SK-N-SH (cell line): ENCODE results near the gene AACS. TPM values are rescaled to one million over a fixed set of nuclear protein-coding genes. Genes with fewer than 3 reads are reported as not detected.

Experiments
- CTCF ChIA-PET: fragments of 300-600, 350-600 bp; formaldehyde crosslinking; extraction: SDS; loops from one replicate; lab custom pipeline; 2021; lab: Yijun Ruan, JAX
- POLR2A ChIA-PET: fragments of 350-600 bp; sonication (Branson Sonifier 250); formaldehyde crosslinking; extraction: SDS; loops from one replicate; lab custom pipeline; 2020; ENCODE audit warnings: antibody characterized with exemption, inconsistent platforms; lab: Yijun Ruan, JAX
- DNase-seq: peaks from one replicate; pipeline ENCODE4 v3.0.0; 2012
- H2AFZ ChIP-seq: fragments of 200-600 bp; sonication (generic); 2 replicates; pipeline ENCODE4 v1.8.1; 2016; ENCODE audit warnings: antibody characterized with exemption, mild to moderate bottlenecking, low read depth
- H3F3A ChIP-seq: fragments of 200-600 bp; sonication (generic); replicated peaks from 2 replicates; pipeline ENCODE3; 2016; ENCODE audit warnings: antibody characterized with exemption, mild to moderate bottlenecking; ENCODE audit not compliant: insufficient read depth
- H3K27ac ChIP-seq, 2 experiments: fragments of 200-500 bp in 1 of 2; fragments of 200-600 bp in 1 of 2; sonication (Bioruptor generic) in 1 of 2; sonication (generic), shearing (Covaris generic) in 1 of 2; 2 replicates each; pipeline versions ENCODE4 v1.5.1 to v1.6.1; 2014 to 2016; ENCODE audit warnings: low read depth in 2 of 2, inconsistent platforms in 1 of 2, low read length in 1 of 2, mild to moderate bottlenecking in 1 of 2, mixed read lengths in 1 of 2
- H3K27me3 ChIP-seq: fragments of 200-600 bp; sonication (generic), shearing (Covaris generic); 2 replicates; pipeline ENCODE4 v1.6.1; 2016; ENCODE audit warnings: mixed run types; ENCODE audit not compliant: insufficient read depth
- H3K36me3 ChIP-seq, 2 experiments: fragments of 200-500 bp in 1 of 2; fragments of 200-600 bp in 1 of 2; sonication (Bioruptor generic) in 1 of 2; sonication (generic) in 1 of 2; replicated peaks in 1 of 2; 2 replicates each; pipeline versions ENCODE3 to v1.5.1; 2014 to 2016; ENCODE audit warnings: low read length in 1 of 2, mild to moderate bottlenecking in 1 of 2; ENCODE audit not compliant: insufficient read depth in 2 of 2, control insufficient read depth in 1 of 2
- H3K4me1 ChIP-seq, 2 experiments: fragments of 200-500 bp in 1 of 2; fragments of 200-600 bp in 1 of 2; sonication (Bioruptor generic) in 1 of 2; sonication (generic), shearing (Covaris generic) in 1 of 2; 2 replicates each; pipeline versions ENCODE4 v1.5.1 to v1.6.1; 2014 to 2016; ENCODE audit warnings: low read depth in 1 of 2, low read length in 1 of 2, mixed run types in 1 of 2; ENCODE audit not compliant: insufficient read depth in 2 of 2, control insufficient read depth in 1 of 2
- H3K4me2 ChIP-seq: fragments of 200-600 bp; sonication (generic), shearing (Covaris generic); 2 replicates; pipeline ENCODE4 v1.6.1; 2017; ENCODE audit warnings: mixed run types
- H3K4me3 ChIP-seq, 2 experiments: fragments of 200-500 bp in 1 of 2; fragments of 200-600 bp in 1 of 2; sonication (Bioruptor generic) in 1 of 2; sonication (generic), shearing (Covaris generic) in 1 of 2; 2 replicates each; pipeline versions ENCODE4 v1.5.1 to v1.8.1; 2014 to 2016; ENCODE audit warnings: low read depth in 2 of 2, inconsistent platforms in 1 of 2, low read length in 1 of 2, mild to moderate bottlenecking in 1 of 2, mixed read lengths in 1 of 2, moderate library complexity in 1 of 2
- H3K79me2 ChIP-seq: fragments of 200-600 bp; sonication (generic); 2 replicates; pipeline ENCODE4 v1.8.1; 2017; ENCODE audit warnings: mild to moderate bottlenecking; ENCODE audit not compliant: insufficient read depth
- H3K9ac ChIP-seq: fragments of 200-600 bp; sonication (generic); 2 replicates; pipeline ENCODE4 v1.6.1; 2017; ENCODE audit warnings: mixed run types
- H3K9me2 ChIP-seq: fragments of 200-600 bp; sonication (generic); 2 replicates; pipeline ENCODE4 v1.6.1; 2017; ENCODE audit warnings: mixed run types
- H3K9me3 ChIP-seq: fragments of 200-600 bp; sonication (generic); 2 replicates; pipeline ENCODE4 v1.6.1; 2017; ENCODE audit warnings: mixed run types, mild to moderate bottlenecking, moderate library complexity
- H4K20me1 ChIP-seq: fragments of 200-600 bp; sonication (generic); 2 replicates; pipeline ENCODE4 v1.6.1; 2017; ENCODE audit warnings: mild to moderate bottlenecking, mixed run types; ENCODE audit not compliant: insufficient read depth
- CTCF ChIP-seq: fragments of 200-600 bp; sonication (generic); IDR thresholded peaks from 2 replicates; pipeline ENCODE4 v1.6.1; 2017; ENCODE audit warnings: antibody characterized with exemption, mild to moderate bottlenecking, moderate library complexity
- ELF1 ChIP-seq: IDR thresholded peaks from 2 replicates; pipeline ENCODE4 v1.4.0; 2012
- EP300 ChIP-seq, 2 experiments: IDR thresholded peaks; 2 replicates each; pipeline versions ENCODE4 v1.4.0 to v1.6.1; 2012; ENCODE audit warnings: borderline replicate concordance in 1 of 2, low read depth in 1 of 2, low read length in 1 of 2
- FOXM1 ChIP-seq: IDR thresholded peaks from 2 replicates; pipeline ENCODE4 v1.4.0; 2012; ENCODE audit warnings: low read depth, mild to moderate bottlenecking
- GABPA ChIP-seq: IDR thresholded peaks from 2 replicates; pipeline ENCODE4 v1.4.0; 2012; ENCODE audit warnings: low read depth, mild to moderate bottlenecking
- GATA2 ChIP-seq: sonication (generic); formaldehyde crosslinking; IDR thresholded peaks from 2 replicates; pipeline ENCODE4 v1.5.0; 2020; ENCODE audit warnings: mild to moderate bottlenecking, missing genetic modification reagents
- IRF3 ChIP-seq: fragments of 150-350 bp; IDR thresholded peaks from 2 replicates; pipeline ENCODE4 v1.6.1; 2016; ENCODE audit warnings: mild to moderate bottlenecking, low read depth, low read length
- JUND ChIP-seq: IDR thresholded peaks from 2 replicates; pipeline ENCODE4 v1.4.0; 2012
- MEF2A ChIP-seq: IDR thresholded peaks from 2 replicates; pipeline ENCODE4 v1.4.0; 2012; ENCODE audit warnings: low read depth, borderline replicate concordance
- MXI1 ChIP-seq: IDR thresholded peaks from 2 replicates; pipeline ENCODE4 v1.6.1; 2012; ENCODE audit warnings: mild to moderate bottlenecking, low read depth, low read length, improper control_type of control experiment
- NFIC ChIP-seq: IDR thresholded peaks from 2 replicates; pipeline ENCODE4 v1.4.0; 2012; ENCODE audit warnings: borderline replicate concordance
- RAD21 ChIP-seq: IDR thresholded peaks from 2 replicates; pipeline ENCODE4 v1.6.1; 2012; ENCODE audit warnings: mild to moderate bottlenecking, low read length
- RXRA ChIP-seq: IDR thresholded peaks from 2 replicates; pipeline ENCODE4 v1.4.0; 2012; ENCODE audit warnings: low read depth, mild to moderate bottlenecking, borderline replicate concordance
- SMC3 ChIP-seq: IDR thresholded peaks from 2 replicates; pipeline ENCODE4 v1.6.1; 2012; ENCODE audit warnings: low read depth, low read length, improper control_type of control experiment
- TAF1 ChIP-seq: IDR thresholded peaks from 2 replicates; pipeline ENCODE4 v1.6.1; 2012; ENCODE audit warnings: low read depth, mild to moderate bottlenecking, low read length, moderate library complexity, borderline replicate concordance
- YY1 ChIP-seq: IDR thresholded peaks from 2 replicates; pipeline ENCODE4 v1.4.0; 2012; ENCODE audit warnings: low read depth, mild to moderate bottlenecking
- WGBS: methylation state at CpG from one replicate; pipeline ENCODE4 v1.1.6; 2017; ENCODE audit warnings: low lambda C conversion rate; 5-methylcytosine and 5-hydroxymethylcytosine counted together
- polyA plus RNA-seq, 3 experiments: library from polyadenylated mRNA; depleted of rRNA; stranded (reverse); fragments of >200 nt; gene quantifications; 2 replicates each; pipeline ENCODE4 v1.2.3, GENCODE V29; 2012
- TF ChIP-seq, protein P1 (sequence below): IDR thresholded peaks from 2 replicates; pipeline ENCODE4 v1.4.0; 2012; ENCODE audit warnings: low read depth, borderline replicate concordance
- TF ChIP-seq, protein P2 (sequence below): IDR thresholded peaks from 2 replicates; pipeline ENCODE4 v1.4.0; 2012; ENCODE audit warnings: low read depth

The AACS gene
- polyA plus RNA-seq, 1 of the 3 experiments (the other 2 are of a cell fraction) = 17.3 TPM

DNA sequence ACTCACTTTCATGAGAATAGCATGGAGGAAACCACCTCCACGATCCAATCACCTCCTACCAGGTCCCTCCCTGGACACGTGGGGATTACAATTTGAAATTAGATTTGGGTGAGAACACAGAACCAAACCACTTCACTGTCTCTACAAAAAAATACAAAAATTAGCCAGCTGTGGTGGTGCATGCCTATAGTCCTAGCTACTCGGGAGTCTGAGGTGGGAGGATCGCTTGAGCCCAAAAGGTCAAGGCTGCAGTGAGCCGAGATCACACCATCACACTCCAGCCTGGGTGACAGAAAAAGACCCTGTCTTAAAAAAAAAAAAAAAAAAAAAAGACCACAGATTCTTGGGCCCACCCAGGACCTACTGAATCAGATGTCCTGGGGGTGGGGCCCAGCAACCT is 43.5 kb upstream of the AACS start:
- H4K20me1 ChIP-seq = no peaks in the 10 kb centered on the region
- H3K9me2 ChIP-seq = no peaks in the 10 kb centered on the region
- POLR2A ChIA-PET = no interaction called here
- H3K4me3 ChIP-seq = no peak overlapping the region
- no peaks in the 10 kb centered on the region for H3K4me1 ChIP-seq
- 99% methylated on average over 5 of the region's 5 CpGs for WGBS
- CTCF ChIA-PET = no interaction called here
- H3K27ac ChIP-seq = no peak overlapping the region
- no peaks in the 10 kb centered on the region for H3K9me3 ChIP-seq
- H3K4me2 ChIP-seq = no peak overlapping the region
- no peak overlapping the region for H3K9ac ChIP-seq
- H3K79me2 ChIP-seq = no peaks in the 10 kb centered on the region
- no peaks in the 10 kb centered on the region for H3F3A ChIP-seq
- no peak overlapping the region for H2AFZ ChIP-seq
- no peaks in the 10 kb centered on the region for H3K27me3 ChIP-seq
- DNase-seq = no peak
- TF ChIP-seq, protein P1, sequence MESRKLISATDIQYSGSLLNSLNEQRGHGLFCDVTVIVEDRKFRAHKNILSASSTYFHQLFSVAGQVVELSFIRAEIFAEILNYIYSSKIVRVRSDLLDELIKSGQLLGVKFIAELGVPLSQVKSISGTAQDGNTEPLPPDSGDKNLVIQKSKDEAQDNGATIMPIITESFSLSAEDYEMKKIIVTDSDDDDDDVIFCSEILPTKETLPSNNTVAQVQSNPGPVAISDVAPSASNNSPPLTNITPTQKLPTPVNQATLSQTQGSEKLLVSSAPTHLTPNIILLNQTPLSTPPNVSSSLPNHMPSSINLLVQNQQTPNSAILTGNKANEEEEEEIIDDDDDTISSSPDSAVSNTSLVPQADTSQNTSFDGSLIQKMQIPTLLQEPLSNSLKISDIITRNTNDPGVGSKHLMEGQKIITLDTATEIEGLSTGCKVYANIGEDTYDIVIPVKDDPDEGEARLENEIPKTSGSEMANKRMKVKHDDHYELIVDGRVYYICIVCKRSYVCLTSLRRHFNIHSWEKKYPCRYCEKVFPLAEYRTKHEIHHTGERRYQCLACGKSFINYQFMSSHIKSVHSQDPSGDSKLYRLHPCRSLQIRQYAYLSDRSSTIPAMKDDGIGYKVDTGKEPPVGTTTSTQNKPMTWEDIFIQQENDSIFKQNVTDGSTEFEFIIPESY = no peak
- TF ChIP-seq IRF3 (no peak), SMC3 (no peak), JUND (no peak), FOXM1 (no peak), MEF2A (no peak), GATA2 (no peak), EP300 (IDR thresholded peaks at IDR 0.05; ENCODE audit: borderline replicate concordance in 1 of 2, low read depth in 1 of 2, low read length in 1 of 2) (no peak), ELF1 (no peak), RXRA (no peak), RAD21 (no peak), TAF1 (no peak), NFIC (no peak)
- H3K36me3 ChIP-seq = no peaks in the 10 kb centered on the region

DNA sequence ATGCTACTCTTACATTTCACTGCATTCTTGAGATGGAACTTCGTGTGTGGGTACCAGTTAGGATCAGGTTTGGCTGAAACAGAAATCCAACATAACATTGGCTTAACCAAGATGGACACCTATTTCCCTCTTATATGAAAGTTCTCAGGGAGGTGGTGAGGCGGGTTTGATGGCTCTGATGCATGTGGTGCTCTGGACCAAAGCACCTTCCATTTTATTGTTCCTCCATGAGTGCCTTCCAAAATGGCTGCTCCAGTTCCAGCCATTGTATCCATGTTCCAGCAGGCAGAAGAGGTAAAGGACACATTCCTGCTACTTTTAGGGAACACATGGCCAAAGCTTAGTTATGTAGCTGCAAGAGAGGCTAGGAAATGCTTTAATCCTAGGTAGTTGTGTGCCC is 42.2 kb upstream of the AACS start:
- no peaks in the 10 kb centered on the region for H3K9me2 ChIP-seq
- no peak overlapping the region for H3K27ac ChIP-seq
- H3F3A ChIP-seq = no peaks in the 10 kb centered on the region
- TF ChIP-seq MXI1 (no peak), NFIC (no peak), GABPA (no peak), RXRA (no peak), CTCF (no peak), GATA2 (no peak), YY1 (no peak), MEF2A (no peak)
- TF ChIP-seq, protein P2, sequence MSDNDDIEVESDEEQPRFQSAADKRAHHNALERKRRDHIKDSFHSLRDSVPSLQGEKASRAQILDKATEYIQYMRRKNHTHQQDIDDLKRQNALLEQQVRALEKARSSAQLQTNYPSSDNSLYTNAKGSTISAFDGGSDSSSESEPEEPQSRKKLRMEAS = no peak
- H4K20me1 ChIP-seq = no peaks in the 10 kb centered on the region
- H3K4me2 ChIP-seq = no peak overlapping the region
- no peak for DNase-seq
- H2AFZ ChIP-seq = no peak overlapping the region
- ChIA-PET CTCF (no interaction called here), POLR2A (no interaction called here)
- H3K9me3 ChIP-seq = no peaks in the 10 kb centered on the region
- H3K36me3 ChIP-seq = no peaks in the 10 kb centered on the region
- H3K27me3 ChIP-seq = no peaks in the 10 kb centered on the region
- H3K9ac ChIP-seq = no peak overlapping the region
- H3K79me2 ChIP-seq = no peaks in the 10 kb centered on the region
- no peak overlapping the region for H3K4me3 ChIP-seq
- no peaks in the 10 kb centered on the region for H3K4me1 ChIP-seq
- 100% methylated on average over 2 of the region's 2 CpGs for WGBS
